Activated effector memory CD4-positive, alpha-beta T cell treated with Interleukin-2 at 50 U/mL for 16 hours (primary cell): ENCODE results near the gene TMEM213.
"Not testable (repeated sequence)": the region's sequence is repeated elsewhere in the genome, so short reads cannot be mapped to it uniquely, and the experiment has no call there.

Experiments used
- DNase-seq: peaks from one replicate; pipeline ENCODE4 v3.0.0-alpha.2; 2020

Gene TMEM213, protein sequence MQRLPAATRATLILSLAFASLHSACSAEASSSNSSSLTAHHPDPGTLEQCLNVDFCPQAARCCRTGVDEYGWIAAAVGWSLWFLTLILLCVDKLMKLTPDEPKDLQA

DNA sequence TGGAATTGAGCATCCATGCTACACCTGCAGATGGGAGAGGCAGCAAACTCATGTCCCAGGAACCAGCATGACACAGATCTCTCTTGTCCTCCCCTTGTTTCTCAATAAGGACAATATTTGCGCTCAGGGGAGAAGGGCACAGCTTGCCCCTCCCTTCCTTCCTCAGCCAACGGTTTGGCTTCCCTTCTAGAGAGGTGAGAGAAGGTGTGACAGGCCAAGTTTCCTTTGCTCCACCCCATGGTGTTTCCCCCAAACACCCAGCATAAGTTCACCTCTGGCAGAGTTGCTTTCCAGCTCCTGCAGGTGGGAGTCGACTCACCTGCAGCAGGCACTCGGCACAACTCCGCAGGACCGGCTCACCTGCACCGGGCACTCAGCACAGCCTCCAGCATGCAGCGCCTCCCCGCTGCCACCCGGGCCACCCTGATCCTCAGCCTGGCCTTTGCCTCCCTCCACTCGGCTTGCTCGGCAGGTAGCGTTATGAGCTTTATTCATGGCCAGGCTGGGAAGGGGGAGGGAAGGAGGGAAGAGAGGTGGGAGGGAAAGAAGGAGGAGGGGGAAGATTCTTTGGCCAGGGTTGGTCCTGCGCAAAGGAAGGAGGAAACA is at the start of gene TMEM213, which contains the start of gene ATP6V0A4:
TMEM213 (plus strand) TSS at position 280 of the 606 bp plus-strand sequence; CDS start at position 391, 111 bp downstream.
ATP6V0A4 (minus strand) TSS at position 482 of the 606 bp plus-strand sequence. CDS start 26,949 bp downstream, outside the sequence.
- DNase-seq: no peak

DNA sequence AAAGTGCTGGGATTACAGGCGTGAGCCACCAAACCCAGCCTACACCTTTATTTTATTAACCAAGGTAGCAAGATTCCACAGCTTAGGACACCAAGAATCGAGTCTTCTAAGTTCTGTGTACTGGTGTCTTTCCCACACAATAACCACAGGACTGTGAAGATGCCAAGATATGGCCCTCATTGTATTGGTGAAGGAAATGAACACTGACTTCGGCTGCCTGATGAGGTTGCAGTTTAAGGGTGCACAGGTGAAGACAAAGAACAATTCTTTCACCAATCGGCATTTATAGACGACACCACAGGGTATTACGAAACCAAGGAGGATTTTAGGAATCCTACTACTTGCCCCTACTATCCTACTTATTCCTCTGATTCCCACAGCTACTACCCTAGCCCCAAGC is 49.1 kb upstream of the TMEM213 start:
- no peak for DNase-seq

DNA sequence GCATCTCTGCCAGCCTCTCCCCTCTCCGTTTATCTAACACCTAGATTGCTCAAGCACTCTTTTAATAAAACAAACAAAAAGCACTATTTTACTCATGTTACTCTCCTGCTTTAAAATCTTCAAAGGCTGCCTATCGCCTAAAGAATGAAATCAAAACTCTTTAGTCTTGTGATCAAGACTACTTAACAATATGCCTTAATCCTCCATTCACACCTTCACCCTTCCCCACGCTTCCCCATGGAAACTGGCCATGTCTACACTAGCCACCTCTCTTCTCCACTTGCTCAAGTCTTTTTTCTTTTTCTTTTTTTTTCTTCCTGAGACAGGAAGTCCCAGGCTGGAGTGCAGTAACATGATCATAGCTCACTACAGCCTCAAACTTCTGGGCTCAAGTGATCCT is 47.8 kb upstream of the TMEM213 start:
- DNase-seq: no peak

DNA sequence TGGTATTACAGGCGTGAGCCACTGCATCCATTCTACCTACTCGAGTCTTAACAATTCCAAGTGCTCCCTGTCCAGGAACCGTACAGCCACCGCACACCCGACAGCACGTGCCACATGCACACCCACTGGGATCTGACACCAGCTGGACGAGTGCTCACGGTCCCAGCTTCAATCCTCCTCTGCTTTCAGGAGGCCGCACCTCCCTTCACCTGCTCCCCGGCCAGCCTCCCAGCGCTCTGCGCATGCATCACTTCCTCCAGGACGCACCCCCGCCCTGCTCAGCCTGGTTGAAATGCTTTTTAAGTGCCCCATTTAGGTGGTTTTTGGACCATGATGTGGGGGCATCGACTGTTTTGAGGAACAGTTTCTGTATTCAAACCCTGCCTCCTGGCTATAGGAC is 47.3 kb upstream of the TMEM213 start:
- no peak for DNase-seq

DNA sequence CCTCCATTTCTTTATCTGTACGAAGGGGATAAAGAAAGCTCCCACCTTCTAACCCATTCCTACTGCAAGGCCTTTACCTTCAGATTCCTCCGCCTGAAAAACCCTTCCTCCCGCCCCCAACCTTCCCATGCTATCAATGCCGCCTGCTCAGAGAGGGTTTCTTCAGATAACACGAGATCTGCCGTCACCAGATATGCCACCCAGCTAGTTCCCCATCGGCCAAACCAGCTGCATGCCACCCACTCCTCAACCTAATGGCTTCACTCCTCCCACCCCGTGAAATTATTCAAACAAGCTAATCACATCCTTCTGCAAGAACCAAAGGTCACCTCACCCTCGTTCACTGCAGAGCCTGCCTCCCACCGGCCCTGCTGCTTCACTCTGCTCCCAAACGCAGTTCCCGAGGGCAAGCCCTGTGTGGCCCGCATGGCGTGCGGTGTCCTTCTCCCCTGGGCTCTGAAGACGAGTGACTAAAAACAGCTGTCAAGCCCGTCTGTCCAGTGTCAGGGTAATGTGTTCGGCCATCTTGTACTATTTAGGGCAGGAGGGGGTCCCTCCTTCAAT is 46.8 kb upstream of the TMEM213 start:
- no peak for DNase-seq

DNA sequence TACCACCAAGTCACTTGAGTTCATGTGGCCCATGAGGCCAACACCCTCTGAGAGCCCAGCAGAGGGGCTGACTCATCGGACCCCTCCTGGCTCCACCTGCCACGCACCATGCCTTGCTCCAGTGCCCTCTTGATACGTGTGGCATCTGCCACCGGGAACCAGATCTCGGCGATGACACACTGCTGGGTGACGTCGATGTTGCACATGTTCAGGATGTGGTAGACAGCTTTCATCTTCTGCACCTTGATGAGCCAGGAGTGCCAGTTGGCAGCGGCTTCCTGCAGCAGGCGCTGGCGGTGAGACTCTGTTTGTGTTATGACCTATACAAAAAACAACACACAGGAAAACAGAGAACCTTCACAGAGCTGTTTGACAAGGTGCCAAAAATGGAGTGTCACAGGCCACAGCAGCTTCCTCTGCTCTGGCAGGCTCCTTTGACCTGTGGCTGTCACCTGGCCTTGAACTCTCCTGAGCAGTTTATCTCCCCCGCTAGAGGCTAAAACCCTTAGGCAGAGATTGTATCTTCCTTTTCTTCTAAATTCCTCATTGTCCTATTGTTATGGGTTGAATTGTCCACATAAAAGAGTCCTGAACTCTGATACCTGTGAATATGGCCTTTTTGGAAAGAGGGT is 45.2 kb upstream of the TMEM213 start:
- DNase-seq: peak; percentile 90

DNA sequence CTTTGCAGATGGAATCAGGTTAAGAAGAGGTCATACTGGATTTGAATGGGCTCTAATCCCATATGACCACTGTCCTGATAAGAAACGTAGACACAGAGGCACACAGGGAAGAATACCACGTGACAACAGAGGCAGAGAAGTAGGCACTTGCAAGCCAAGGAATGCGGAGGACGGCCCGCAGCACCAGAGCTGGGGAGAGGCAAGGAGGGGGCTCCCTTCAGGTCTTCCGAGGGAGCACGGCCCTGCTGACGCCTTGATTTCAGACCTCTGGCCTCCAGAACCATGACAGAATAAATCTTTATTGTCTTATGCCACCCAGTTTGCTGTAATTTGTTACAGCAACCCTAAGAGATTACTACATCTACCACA is 44.7 kb upstream of the TMEM213 start:
- DNase-seq: no peak

DNA sequence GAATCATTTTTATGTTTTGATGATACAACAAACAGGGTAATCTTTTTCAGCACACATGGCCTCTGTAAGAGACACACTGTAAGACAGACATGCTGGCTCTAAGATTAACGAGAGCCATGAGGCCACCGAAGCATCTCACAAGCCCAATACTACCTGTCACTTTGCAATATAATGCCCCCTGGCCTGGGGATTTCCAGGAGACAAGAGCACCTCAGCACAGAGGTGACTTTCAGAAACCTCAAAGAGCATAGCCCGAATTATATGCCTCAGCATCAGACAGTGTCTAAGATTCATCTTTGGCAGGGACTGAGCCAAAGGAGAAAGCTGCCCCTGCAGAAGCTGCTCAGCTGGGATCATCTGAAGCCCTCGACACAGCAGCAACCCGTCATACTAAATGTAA is 44.2 kb upstream of the TMEM213 start:
- DNase-seq: no peak

DNA sequence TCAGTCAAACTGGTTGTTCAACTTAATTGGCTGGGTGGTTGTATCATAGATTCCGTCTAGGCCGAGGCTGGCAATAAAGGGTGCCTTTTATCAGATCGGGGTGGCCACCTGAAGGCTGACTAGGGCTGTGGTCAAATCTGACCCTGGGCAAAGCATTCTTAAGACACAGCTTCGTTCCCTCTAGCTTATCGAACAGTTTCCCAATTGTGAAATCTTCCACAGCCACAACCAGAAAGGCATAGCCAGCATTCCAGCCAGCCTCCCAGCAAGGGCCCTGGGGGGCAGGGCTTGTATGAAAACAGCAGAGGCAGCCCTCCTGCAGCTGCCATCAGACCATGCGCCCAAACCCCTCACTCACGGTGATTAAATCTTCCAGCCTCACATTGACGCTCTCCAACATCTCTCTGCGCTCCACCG is 42.5 kb upstream of the TMEM213 start:
- DNase-seq: no peak

DNA sequence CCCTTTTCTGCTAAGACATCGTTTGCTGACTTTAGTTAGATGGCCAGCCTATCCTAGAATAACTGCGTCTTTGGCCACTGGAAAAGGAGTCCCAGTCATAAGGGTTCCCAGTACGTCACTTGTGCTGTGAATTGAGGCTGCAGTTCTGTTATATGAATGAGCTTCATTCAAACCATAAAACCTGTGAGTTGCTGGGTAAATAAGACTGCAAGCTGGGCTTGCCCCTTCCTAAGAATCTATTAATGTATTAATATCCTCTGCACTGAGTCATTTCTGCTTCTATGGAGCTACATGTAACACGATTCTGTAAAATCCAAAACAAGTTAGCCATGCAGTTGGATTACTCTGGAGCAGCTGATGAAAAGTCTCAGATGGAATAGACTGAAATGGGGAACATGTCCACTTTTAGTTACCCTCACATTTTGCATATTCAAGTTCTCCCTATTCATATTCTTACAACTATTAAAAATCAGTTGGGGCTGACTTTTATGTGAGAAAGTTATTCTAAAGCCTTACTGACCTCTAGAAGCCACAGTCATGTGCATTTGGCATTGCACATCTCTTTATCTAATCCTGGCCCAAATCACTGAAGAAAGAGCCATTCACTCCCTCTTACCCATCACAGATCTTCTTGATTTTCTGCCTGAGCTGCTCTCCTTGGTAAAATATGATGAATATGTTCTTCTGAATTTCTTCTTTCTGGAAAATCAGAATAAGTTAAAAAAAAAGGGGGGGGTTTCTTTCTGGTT is 41.8 kb upstream of the TMEM213 start:
- DNase-seq: no peak

DNA sequence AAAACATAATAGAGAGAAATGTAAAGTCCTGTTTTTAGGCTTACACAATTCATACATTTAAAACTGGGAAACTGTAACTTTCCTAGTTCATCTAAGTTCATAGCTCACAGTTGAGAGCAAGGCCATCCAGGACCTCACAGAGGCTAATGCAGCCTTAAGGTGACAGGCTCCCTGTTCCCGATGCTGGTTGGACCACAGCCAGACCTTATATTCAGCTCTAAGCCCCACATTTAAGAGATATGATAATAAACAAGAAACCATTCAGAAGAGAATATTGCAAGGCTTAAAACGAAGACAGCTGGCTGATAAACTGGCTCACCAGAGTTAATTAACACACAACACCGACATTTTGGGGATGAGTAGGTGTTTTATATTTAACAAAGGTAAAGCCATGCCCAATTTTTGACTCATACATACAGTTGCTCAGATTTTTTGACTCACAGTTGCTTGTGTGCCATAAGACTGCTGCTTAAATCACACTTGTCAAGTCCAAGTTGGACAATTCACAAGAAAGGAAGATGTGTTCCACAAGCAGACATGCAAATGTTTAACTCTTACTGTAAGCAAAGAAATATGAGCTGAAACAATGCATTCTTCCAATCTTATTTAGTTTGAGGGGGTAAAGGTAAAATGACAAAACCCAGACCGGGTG is 41.1 kb upstream of the TMEM213 start:
- no peak for DNase-seq

DNA sequence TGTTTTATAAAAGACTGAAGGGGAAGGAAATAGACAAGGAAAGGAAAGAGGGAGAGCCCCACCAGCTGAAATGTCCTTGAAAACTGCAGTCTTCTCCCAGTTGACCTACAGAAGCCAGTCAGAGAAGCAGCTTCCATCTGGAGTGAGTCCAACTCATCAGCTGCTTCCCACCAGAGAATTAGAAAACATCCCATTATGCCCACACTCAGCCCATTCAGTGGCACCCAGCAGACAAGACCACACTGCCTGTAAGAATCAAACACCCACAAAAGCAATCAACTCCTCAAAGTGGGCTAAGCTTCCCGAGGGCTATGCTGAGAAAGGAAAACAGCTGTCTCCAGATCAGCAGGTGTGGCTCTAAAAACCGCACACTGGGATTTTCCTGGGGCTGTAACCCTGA is 29.6 kb upstream of the TMEM213 start:
- no peak for DNase-seq

DNA sequence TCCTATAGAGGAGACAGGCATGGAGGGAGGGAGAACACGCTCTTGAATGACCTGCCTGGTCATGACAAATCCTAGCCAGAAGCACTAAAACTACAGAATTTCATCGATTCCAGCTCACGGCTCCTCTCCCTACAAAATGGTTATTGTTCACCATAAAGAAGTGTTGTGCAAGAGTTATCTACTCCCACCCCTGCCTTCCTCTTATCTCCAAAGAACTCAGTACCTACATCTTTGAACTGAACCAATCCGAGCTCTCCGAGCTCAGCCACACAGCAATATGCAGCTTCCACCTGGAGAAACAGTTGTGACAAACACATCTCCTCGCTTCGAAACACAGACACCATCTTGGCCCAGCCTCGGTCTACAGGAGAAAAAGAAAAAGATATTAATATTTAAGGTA is 26.9 kb upstream of the TMEM213 start:
- no peak for DNase-seq

DNA sequence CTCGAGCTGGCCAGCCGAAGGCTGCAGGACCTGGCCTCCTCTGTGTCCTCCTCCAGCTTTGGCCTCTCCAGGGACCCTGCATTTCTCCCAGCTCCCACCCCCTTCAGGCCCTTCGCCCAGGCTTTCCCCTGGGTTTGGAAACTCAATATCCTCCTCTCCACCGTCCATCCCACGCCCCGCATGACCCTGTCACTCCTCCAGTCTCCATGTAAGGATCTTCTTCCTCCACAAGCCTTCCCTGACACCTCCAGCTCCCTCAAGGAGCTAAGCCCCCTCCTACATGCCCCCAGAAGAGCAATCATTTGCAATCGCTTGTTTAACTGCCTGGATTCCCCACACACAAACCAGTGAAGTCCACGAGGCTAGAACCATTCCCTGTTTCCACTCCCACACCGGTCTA is 24.6 kb upstream of the TMEM213 start:
- DNase-seq: no peak

DNA sequence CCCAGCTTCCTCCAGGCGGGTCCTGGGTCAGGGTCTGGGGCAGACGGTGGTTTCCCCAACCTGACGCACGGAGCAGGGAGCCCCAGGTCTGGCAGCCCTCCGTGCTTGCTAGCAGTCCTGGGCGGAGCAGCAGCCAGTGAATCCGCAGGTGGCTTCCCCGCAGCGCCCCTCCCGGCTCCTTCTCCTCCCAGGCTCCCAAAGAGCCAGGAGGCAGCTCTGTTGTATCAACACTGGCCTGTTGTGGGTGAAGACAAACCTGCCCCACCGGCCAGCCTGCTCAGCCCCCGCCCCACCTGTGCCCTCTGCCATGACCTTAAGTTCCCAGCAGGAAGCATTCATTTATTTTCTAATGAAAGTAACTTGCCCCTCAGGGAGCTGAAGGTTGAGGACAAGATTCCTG is 24.0 kb upstream of the TMEM213 start:
- DNase-seq: no peak

DNA sequence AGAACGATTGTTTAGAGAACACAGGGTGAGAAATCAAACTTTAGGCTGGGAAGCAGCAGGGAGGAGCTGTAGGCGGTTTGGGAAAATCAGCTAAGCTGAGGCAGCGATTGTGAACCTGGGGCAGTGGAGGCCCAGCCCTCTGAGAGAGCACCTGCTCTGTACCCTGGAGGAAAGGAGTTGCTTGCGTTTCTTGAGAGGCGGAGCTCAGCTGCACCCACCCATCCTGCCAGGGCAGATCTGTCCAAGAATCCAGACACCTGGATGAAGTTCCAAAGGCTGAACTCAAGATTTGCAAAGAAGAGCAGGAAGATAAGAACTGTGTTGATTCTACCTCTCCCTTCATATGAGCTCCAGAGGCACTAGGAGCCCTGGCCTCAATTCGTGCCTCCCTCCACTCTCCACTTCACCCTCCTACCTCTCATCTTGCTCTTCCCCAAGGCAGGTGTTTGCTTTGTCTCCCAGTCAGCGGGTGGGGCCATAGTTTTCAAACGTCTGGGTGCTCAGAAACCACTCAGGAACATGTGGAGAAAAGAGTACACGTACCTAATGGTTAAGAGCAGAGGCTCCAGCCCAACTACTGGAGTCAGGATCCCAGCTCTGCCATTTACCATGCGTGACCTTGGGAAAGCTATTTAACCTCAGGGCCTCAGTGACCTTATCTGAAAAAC is 21.5 kb upstream of the TMEM213 start:
- DNase-seq: no peak

DNA sequence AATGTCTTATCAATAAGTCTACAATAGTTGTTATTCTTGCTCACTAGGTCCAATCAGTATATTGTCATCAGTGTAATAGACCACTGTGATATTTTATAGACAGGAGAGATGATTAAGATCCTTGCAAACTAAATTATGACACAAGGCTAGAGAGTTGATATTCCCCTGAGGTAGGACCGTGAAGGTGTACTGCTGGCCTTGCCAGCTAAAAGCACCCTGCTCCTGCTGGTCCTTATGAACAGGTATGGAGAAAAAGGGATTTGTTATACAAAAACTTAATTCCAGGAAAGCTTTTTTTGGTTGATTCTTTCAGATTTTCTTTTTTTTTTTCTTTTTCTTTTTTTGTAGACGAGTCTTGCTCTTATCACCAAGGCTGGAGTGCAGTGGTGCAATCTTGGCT is 16.8 kb upstream of the TMEM213 start:
- DNase-seq: no peak

DNA sequence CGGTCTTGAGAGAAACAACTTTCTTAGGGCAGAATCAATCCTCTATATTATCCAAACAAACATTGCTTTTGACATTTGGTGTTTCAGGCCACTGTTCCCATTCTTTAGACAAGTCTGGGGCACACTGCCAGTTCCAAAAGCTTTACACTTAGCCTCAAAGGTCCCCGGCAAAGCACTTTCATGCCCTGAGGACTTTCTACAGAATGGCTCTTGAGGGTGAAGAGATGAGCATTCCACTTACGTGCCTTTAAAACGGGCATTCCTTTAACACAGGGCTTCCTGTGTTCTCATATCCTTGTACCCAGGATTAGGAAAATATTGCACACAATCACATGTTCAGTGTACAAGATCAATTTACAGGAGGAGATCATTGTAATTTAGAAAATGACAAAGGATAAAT is 13.1 kb upstream of the TMEM213 start:
- no peak for DNase-seq

DNA sequence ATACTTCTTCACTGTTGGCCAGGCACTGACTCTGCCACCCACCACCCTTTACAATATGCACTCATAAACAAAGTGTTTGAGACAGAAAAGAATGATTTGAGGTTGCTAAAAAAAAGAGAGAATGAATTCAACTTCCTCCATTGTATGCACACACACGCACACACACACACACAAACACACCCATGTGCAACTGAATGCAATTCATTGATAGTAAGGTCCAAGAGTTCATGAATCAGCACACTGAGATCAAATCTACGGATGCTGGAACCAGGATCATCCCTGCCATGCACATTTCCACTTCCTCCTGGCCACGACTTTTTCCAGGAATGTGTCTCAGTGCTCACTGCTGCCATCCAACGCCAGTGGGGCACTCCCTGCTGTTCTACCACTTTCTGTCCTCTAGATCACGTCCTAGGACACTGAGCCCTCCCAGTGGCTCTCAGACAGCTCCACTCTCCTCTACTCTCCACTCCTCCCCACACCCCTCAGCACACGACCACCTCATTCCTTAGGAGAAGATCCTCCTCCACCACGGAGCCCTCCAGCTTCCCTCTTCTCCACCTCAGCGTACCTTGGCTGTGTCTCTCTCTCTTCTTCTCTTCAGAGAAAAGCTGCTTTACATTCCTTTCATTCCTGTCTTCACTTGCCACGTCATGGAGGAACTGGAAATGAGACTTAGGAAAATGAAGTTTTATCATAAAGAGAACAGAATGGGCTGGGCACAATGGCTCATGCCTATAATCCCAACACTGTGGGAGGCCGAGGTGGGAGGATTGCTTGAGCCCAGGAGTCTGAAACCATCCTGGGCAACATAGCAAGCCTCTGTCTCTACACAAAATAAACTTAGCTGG is 12.0 kb upstream of the TMEM213 start:
- DNase-seq: no peak

DNA sequence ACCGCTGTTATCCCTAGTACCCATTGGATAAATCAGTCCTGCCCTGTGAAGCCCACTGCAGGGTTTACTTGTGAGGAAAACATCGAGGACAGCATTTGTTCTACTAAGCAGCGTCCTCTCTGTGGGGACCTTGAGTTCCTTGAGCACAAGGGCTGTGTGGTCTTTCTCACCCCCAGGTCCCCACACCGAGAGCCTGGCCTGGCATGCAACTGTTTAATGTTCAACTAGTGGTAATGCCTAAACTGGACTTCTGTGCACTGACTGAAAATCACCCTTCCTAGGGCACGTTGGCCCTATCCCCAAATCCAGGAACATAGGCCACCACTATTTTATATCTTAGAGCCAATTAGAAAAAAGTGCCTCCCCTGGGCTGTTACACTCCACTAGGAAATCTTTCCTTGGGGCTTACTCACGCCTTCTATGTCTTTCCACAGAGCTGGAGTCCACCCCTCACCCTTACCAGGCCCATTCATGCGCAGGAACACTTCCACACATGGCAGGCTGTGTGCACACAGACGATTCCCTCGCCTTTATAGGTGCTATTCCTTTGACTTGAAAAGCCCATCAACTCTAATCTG is 1.7 kb upstream of the TMEM213 start:
- DNase-seq: no peak

DNA sequence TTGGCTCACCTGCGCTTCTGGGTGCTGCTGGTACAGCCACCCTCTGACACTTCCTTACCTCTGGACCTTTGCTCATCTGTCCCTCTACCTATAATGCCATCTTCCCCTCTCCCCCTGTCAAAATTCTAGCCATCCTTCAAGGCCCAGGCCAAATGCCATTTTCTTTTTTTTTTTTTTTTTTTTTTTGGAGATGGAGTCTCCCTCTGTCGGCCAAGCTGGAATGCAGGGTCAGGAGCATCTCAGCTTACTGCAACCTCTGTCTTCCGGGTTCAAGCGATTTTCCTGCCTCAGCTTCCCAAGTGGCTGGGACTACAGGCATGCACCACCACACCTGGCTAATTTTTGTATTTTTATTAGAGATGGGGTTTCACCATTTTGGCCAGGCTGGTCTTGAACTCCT is 748 bp upstream of the TMEM213 start:
- not testable (repeated sequence) for DNase-seq
